Gastrocnemius medialis (tissue), 4 donors: ENCODE data around the gene RASA3. TPM values are rescaled to one million over a fixed set of nuclear protein-coding genes. Genes with fewer than 3 reads are reported as not detected.
A peak's percentile ranks its signal among the peaks of the same experiment; 100 is the strongest.

Experiments used
- ATAC-seq, 2 donors: fragments of 150-250 bp; one replicate each; pipeline ENCODE4 v1.9.1; 2016
- DNase-seq, 2 donors: peaks; one replicate each; pipeline ENCODE4 v3.0.0-alpha.2; 2019
- H3K27ac ChIP-seq, 4 donors: fragments of 200-600 bp; sonication (generic); 1 replicate in 1 of 4; 2 replicates in 3 of 4; pipeline ENCODE4 v1.5.1; 2016 to 2018; ENCODE audit warnings: mild to moderate bottlenecking in 2 of 4, moderate library complexity in 1 of 4
- H3K27me3 ChIP-seq, 3 donors: fragments of 200-600 bp; sonication (generic) in 2 of 3; 1 replicate in 1 of 3; 2 replicates in 2 of 3; pipeline versions ENCODE4 v1.5.1 to v1.6.0; 2016 to 2019; ENCODE audit warnings: mild to moderate bottlenecking in 1 of 3, moderate library complexity in 1 of 3
- H3K36me3 ChIP-seq, 2 donors: fragments of 200-600 bp; sonication (generic) in 1 of 2; one replicate each; pipeline ENCODE4 v1.5.1; 2017 to 2018
- H3K4me1 ChIP-seq, 2 donors: fragments of 200-600 bp; sonication (generic) in 1 of 2; one replicate each; pipeline ENCODE4 v1.5.1; 2016 to 2017; ENCODE audit warnings: mild to moderate bottlenecking in 2 of 2
- H3K4me3 ChIP-seq, 4 donors: fragments of 200-600 bp; sonication (generic) in 3 of 4; 1 replicate in 1 of 4; 2 replicates in 3 of 4; pipeline ENCODE4 v1.5.1; 2016 to 2019; ENCODE audit warnings: mild to moderate bottlenecking in 2 of 4
- H3K9me3 ChIP-seq, 3 donors: fragments of 200-600 bp; sonication (generic) in 2 of 3; 1 replicate in 1 of 3; 2 replicates in 2 of 3; pipeline ENCODE4 v1.5.1; 2016 to 2019
- CTCF ChIP-seq, 5 experiments: fragments of 450-650 bp in 3 of 5; fragments of 200-600 bp in 2 of 5; sonication (generic) in 2 of 5; IDR thresholded peaks in 4 of 5; conservative IDR thresholded peaks in 1 of 5; 1 replicate in 4 of 5; 2 replicates in 1 of 5; pipeline ENCODE4 v1.5.1; 2016 to 2019; ENCODE audit warnings: antibody characterized with exemption in 5 of 5, mild to moderate bottlenecking in 3 of 5, moderate library complexity in 3 of 5
- POLR2A ChIP-seq, 2 donors: fragments of 450-650 bp; IDR thresholded peaks; one replicate each; pipeline ENCODE4 v1.6.1; 2017; ENCODE audit warnings: antibody characterized with exemption in 2 of 2, mild to moderate bottlenecking in 2 of 2, moderate library complexity in 2 of 2
- in situ Hi-C, 4 donors: fragments of 200-750 bp; cut with MboI; loops; one replicate each; pipeline versions ENCODE4 v1.15.0 to v1.8.0; 2017; ENCODE audit warnings: low sequenced_read_pairs in 4 of 4
- intact Hi-C: fragments of 100-400 bp; cut with DNase I; formaldehyde crosslinking; loops from one replicate; pipeline ENCODE4 v1.15.1; 2023; ENCODE audit warnings: low total_unique reads
- total RNA-seq, 4 donors: library from RNA; depleted of rRNA; stranded (reverse); fragments of >200 nt; gene quantifications; one replicate each; pipeline versions ENCODE4 v1.1.0 to v1.2.3, GENCODE V29; 2016

Gene RASA3
- total RNA-seq, 4 donors from 2014 or later = 3.4 to 22.2 (median 10.8) TPM

- DNase-seq = peak in 1 of 2 donors; percentile 6
- intact Hi-C loops = no loop called here
Observed at GRCh38 chr13:114071991-114072390, 60.4 kb downstream of the RASA3 start.

DNA sequence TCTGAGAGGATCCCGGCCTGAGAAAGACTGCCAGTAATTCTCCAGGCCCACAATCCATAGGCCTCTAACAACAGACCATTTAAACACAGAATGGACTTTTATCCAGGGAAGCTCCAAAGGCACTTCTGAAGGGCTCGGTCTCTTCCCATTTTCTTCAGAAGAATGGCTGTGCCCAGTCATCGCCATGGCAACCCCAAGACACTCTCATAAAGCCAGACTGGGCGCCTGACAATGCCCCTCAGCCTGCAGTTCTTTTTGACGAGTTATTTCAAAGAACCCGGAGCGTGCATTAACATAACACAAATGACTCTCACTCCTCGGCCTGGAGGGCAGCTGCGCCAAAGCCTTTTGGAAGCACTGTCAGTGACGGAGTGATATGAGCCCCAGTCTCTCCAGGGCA lies 61.0 kb downstream of the RASA3 start:
- in situ Hi-C loops = no loop called here
- intact Hi-C loops = no loop called here
- Histone ChIP-seq H3K4me3 (no peak overlapping the region), H3K27ac (no peak overlapping the region), H3K27me3 (no peaks in the 10 kb centered on the region), H3K4me1 (peaks cover 10 to 17% of the 10 kb centered on the region in 2 donors), H3K9me3 (no peaks in the 10 kb centered on the region), H3K36me3 (no peaks in the 10 kb centered on the region)
- DNase-seq = peak in 1 of 2 donors; percentile 11
- TF ChIP-seq POLR2A (IDR thresholded peaks at IDR 0.05) (no peak), CTCF (IDR thresholded peaks at IDR 0.05 in 4 of 5, conservative IDR thresholded peaks at IDR 0.05 in 1 of 5) (no peak)
- ATAC-seq = no peak

More at GRCh38 chr13:114071991-114072390, 60.4 kb downstream of the RASA3 start:
- ATAC-seq = no peak
- in situ Hi-C loops = no loop called here
- TF ChIP-seq CTCF (IDR thresholded peaks at IDR 0.05 in 4 of 5, conservative IDR thresholded peaks at IDR 0.05 in 1 of 5) = no peak
- TF ChIP-seq POLR2A (IDR thresholded peaks at IDR 0.05) = no peak
- Histone ChIP-seq H3K4me3 (no peak overlapping the region), H3K36me3 (no peaks in the 10 kb centered on the region), H3K27ac (no peak overlapping the region), H3K4me1 (peaks cover 7 to 11% of the 10 kb centered on the region in 2 donors), H3K9me3 (no peaks in the 10 kb centered on the region), H3K27me3 (no peaks in the 10 kb centered on the region)

DNA sequence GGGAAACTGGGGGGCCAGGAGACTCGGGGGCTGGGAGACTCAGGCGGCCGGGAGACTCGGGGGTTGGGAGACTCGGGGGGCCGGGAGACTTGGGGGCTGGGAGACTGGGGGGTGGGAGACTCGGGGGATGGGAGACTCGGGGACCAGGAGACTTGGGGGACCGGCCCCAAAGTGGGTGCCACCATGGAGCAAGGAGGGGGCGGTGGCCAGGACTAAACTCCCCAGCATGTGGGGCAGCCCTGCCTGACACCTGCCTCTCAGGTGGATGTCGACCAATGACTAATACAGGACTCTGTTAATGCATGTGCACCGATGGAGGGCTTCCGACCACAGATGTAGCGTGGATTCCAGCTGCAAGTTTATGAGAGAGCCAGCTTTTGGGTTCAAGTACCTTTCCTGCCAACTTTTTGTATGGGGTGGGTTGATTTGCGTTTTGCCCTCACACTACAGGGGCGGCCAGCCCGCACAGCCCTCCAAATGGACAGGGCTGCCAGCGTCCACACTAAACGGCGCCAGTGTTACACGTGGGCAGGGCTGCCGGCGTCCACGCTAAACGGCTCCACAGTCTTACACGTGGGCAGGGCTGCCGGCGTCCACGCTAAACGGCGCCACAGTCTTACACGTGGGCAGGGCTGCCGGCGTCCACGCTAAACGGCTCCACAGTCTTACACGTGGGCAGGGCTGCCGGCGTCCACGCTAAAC lies 62.2 kb downstream of the RASA3 start:
- H3K36me3 ChIP-seq = no peaks in the 10 kb centered on the region
- no peak overlapping the region for H3K27ac ChIP-seq
- TF ChIP-seq POLR2A (IDR thresholded peaks at IDR 0.05) (no peak), CTCF (IDR thresholded peaks at IDR 0.05 in 4 of 5, conservative IDR thresholded peaks at IDR 0.05 in 1 of 5) (no peak)
- no peaks in the 10 kb centered on the region for H3K9me3 ChIP-seq
- H3K4me1 ChIP-seq = peaks cover 20 to 28% of the 10 kb centered on the region in 2 donors
- DNase-seq (peak in 1 of 2 donors; percentile 7), ATAC-seq (no peak)
- no peaks in the 10 kb centered on the region for H3K27me3 ChIP-seq
- intact Hi-C loops = no loop called here
- H3K4me3 ChIP-seq = no peak overlapping the region
- in situ Hi-C loops = no loop called here

GRCh38 chr13:114069376-114070097 lies 62.9 kb downstream of the RASA3 start:
- H3K9me3 ChIP-seq = no peaks in the 10 kb centered on the region
- DNase-seq (no peak), ATAC-seq (no peak)
- H3K4me3 ChIP-seq = no peak overlapping the region
- in situ Hi-C loops = no loop called here
- H3K4me1 ChIP-seq = peaks cover 24 to 33% of the 10 kb centered on the region in 2 donors
- peak overlapping the region in 3 of 4 donors; percentile 93 to 96 (median 94) for H3K27ac ChIP-seq
- intact Hi-C loops = no loop called here
- TF ChIP-seq CTCF (IDR thresholded peaks at IDR 0.05 in 4 of 5, conservative IDR thresholded peaks at IDR 0.05 in 1 of 5) (no peak), POLR2A (IDR thresholded peaks at IDR 0.05) (no peak)
- H3K36me3 ChIP-seq = no peaks in the 10 kb centered on the region
- H3K27me3 ChIP-seq = no peaks in the 10 kb centered on the region
